EL (cell line): Measurements from ENCODE around the gene FBXL15.
"Not testable (repeated sequence)": the region's sequence is repeated elsewhere in the genome, so short reads cannot be mapped to it uniquely, and the experiment has no call there.

Experiments used
- DNase-seq: peaks from one replicate; pipeline ENCODE4 v3.0.0-alpha.2; 2016

The FBXL15 gene

GRCh38 chr10:102432162-102432950 lies 11.7 kb downstream of the FBXL15 start, which contains the start of gene CUEDC2:
Gene CUEDC2 (minus strand): TSS chr10:102432574. CDS start chr10:102425188, 7,386 bp downstream.
- DNase-seq = peak; percentile 98

GRCh38 chr10:102433619-102434046 lies 13.0 kb downstream of the FBXL15 start:
- DNase-seq = no peak

- DNase-seq = peak; percentile 68
Observed at GRCh38 chr10:102434394-102435132, 13.9 kb downstream of the FBXL15 start.

- DNase-seq = no peak
Observed at GRCh38 chr10:102435133-102435497, 14.5 kb downstream of the FBXL15 start.

GRCh38 chr10:102435529-102436233 lies 15.0 kb downstream of the FBXL15 start:
- DNase-seq = peak; percentile 20

- DNase-seq = no peak
Observed at GRCh38 chr10:102436312-102436711, 15.7 kb downstream of the FBXL15 start.

GRCh38 chr10:102437515-102437914 lies 16.9 kb downstream of the FBXL15 start:
- no peak for DNase-seq

GRCh38 chr10:102438374-102438773 lies 17.7 kb downstream of the FBXL15 start:
- DNase-seq = no peak

GRCh38 chr10:102444851-102445250 lies 24.2 kb downstream of the FBXL15 start:
- DNase-seq = no peak

- DNase-seq = peak; percentile 58
Observed at GRCh38 chr10:102449321-102450123, 28.9 kb downstream of the FBXL15 start.

GRCh38 chr10:102450124-102450373 lies 29.4 kb downstream of the FBXL15 start:
- DNase-seq = no peak

- DNase-seq = peak; percentile 81
Observed at GRCh38 chr10:102450374-102451104, 29.9 kb downstream of the FBXL15 start.

GRCh38 chr10:102451105-102451969 lies 30.7 kb downstream of the FBXL15 start, which contains the start of gene C10orf95:
Gene C10orf95 (minus strand): TSS chr10:102451543. CDS start chr10:102451093, 450 bp downstream.
- DNase-seq = no peak

- peak; percentile 91 for DNase-seq
Observed at GRCh38 chr10:102452672-102453340, 32.2 kb downstream of the FBXL15 start.

GRCh38 chr10:102453502-102453901 lies 32.9 kb downstream of the FBXL15 start:
- DNase-seq = peak; percentile 41

GRCh38 chr10:102454662-102455487 lies 34.2 kb downstream of the FBXL15 start:
- not testable (repeated sequence) for DNase-seq

GRCh38 chr10:102455893-102456471 lies 35.3 kb downstream of the FBXL15 start:
- peak; percentile 86 for DNase-seq

GRCh38 chr10:102457591-102458150 lies 37.0 kb downstream of the FBXL15 start:
- DNase-seq = no peak

GRCh38 chr10:102458656-102459055 lies 38.0 kb downstream of the FBXL15 start:
- no peak for DNase-seq
